Measurements from ENCODE around the gene PI4KB. TPM values are rescaled to one million over a fixed set of nuclear protein-coding genes. Genes with fewer than 3 reads are reported as not detected.

Gene PI4KB
- total and polyA plus RNA-seq, 2 experiments from 2014 or later = 15.3 to 25.5 TPM

DNA sequence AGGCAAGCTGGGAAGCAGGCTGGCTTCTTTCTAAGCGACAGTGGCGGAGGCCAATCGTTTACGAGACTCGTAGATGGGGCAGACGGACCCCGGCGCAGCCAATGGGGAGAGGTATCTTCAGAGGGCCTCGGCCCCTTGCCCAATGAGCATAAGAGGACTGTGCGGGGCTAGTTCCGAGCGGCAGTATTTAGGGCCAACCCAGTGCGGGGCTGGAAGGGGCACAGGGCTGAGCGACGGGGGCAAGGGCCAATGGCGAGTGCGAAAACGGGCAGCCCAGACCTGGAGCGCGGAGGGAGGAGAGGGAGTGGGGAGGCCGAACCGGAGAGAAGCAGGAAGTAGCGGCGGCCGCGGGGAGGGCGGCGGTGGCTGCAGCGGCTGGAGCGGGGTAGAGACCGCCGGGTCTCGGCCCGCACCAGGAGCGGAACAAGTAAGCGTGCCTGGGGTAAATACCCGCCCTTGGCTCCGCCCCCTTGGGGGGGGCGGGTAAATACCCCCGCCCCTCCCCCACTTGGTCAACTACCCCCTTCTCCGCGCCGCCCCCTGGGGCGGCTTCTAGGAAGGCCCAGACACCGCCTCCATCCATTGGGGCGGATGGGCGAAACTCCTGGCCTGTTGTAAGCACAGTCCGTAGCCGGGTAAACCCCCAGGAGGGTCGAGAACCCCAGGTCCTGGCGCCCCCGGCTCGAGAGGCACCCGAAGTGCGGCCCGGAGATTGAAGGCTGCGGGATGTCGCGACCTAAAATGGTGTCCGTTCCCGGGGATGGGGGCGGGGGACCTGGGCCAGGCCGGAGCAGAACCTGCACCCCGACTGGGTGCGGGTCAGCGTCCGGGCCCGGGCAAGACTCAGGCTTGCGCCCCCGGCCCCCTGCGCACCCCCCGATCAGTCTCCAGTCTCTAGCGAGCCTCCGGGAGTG, 45.0 kb downstream of the PI4KB start, which contains the start of gene ZNF687:
ZNF687 (plus strand) TSS at position 331 of the 914 bp plus-strand sequence. CDS start 3,993 bp downstream, outside the sequence.
- H3F3A ChIP-seq (replicated peaks; ENCODE audit: low read depth) = 0 out of 2 replicates have a peak, but pooled peaks cover 10% of the 10 kb centered on the region
- peaks cover 29% of the 10 kb centered on the region for H3K36me3 Mint-ChIP-seq (ENCODE audit: low read depth)
- ATAC-seq (peak; percentile 92), DNase-seq (ENCODE audit: low spot score) (peak; percentile 100)
- no peaks in the 10 kb centered on the region for H3K9me2 ChIP-seq (ENCODE audit: insufficient read depth)
- H3K36me3 ChIP-seq (ENCODE audit: insufficient read depth) = 0 out of 2 replicates have a peak, but pooled peaks cover 5% of the 10 kb centered on the region
- TF ChIP-seq STAT1 (IDR thresholded peaks at IDR 0.05; ENCODE audit: unreplicated experiment) (no peak), CREB1 (CRISPR knock-in tag; IDR thresholded peaks at IDR 0.05; ENCODE audit: low read depth) (peak; percentile 81), POLR2AphosphoS5 (IDR thresholded peaks at IDR 0.05; ENCODE audit: low read depth) (peak; percentile 65)
- H3K4me3 Mint-ChIP-seq = peak within 1 kb of the TSS; percentile 98
- peaks cover 34% of the 10 kb centered on the region for H3K79me2 ChIP-seq (replicated peaks; ENCODE audit: insufficient read depth)
- H3K4me2 ChIP-seq = peak within 1 kb of the TSS; percentile 99
- peak within 1 kb of the TSS; percentile 95 for H3K4me3 ChIP-seq
- peaks cover 6% of the 10 kb centered on the region; the same call in 1 of the 2 replicates for H3K4me1 ChIP-seq (ENCODE audit: insufficient read depth)
- peak within 1 kb of the TSS; percentile 43; the same call in 1 of the 2 replicates for H2AFZ ChIP-seq
- peak within 1 kb of the TSS; percentile 99 for H3K27ac ChIP-seq (ENCODE audit: low read depth)
- no peaks in the 10 kb centered on the region for H3K27me3 ChIP-seq (ENCODE audit: insufficient read depth)
- peaks cover 25% of the 10 kb centered on the region for H3K27me3 Mint-ChIP-seq (ENCODE audit: insufficient read depth, low read depth, poor library complexity)
- H3K9me3 Mint-ChIP-seq = no peaks in the 10 kb centered on the region
- H4K20me1 ChIP-seq (replicated peaks; ENCODE audit: insufficient read depth) = peaks cover 6% of the 10 kb centered on the region; the same call in 1 of the 2 replicates
- H3K4me1 Mint-ChIP-seq = peaks cover 19% of the 10 kb centered on the region
- H3K27ac Mint-ChIP-seq = peak within 1 kb of the TSS; percentile 100

DNA sequence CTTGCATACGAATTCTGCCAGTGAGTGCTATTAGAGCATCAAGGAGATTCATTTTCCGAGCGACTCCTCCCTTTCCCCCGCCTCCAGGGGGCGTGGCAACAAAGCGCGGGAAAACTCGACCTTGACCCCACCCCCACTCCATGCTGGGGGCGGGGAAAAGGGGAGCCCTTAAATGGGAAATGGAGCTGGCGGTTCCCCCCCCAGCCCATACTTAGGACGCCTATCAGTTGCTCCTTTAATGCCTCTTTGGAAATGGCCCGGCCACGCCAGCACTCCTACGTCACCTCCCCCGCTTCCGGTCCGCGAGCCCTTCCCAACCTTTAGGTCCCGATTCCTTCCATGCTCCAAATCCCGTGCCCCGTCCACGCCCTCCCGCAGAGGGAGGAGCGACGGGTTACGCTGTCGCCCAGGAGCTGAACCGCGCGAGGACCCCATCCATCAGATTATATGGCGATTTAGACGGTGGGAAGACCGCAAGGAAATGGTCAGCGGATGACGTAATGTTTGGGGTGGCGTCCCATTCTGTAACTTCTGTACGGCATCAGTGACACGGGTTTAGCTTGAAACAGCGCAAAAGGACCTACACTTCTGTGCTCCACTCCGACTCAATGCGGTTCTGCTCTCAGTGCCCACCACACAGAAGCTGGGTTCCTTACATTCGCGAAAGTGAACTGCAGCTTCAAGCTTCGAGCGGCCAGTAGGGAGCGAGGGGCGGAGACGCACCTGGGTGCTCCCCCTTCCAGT, 45.8 kb downstream of the PI4KB start:
- Histone ChIP-seq H3K79me2 (replicated peaks; ENCODE audit: insufficient read depth) (peaks cover 34% of the 10 kb centered on the region), H4K20me1 (replicated peaks; ENCODE audit: insufficient read depth) (0 out of 2 replicates have a peak, but pooled peaks cover 5% of the 10 kb centered on the region), H3K36me3 (ENCODE audit: insufficient read depth) (0 out of 2 replicates have a peak, but pooled peaks cover 5% of the 10 kb centered on the region), H3K27ac (ENCODE audit: low read depth) (peak overlapping the region; percentile 99), H3K4me3 (peak overlapping the region; percentile 64), H3K4me1 (ENCODE audit: insufficient read depth) (peaks cover 6% of the 10 kb centered on the region; the same call in 1 of the 2 replicates), H3F3A (replicated peaks; ENCODE audit: low read depth) (0 out of 2 replicates have a peak, but pooled peaks cover 10% of the 10 kb centered on the region), H3K27me3 (ENCODE audit: insufficient read depth) (no peaks in the 10 kb centered on the region), H3K4me2 (peak overlapping the region; percentile 64), H3K9me2 (ENCODE audit: insufficient read depth) (no peaks in the 10 kb centered on the region), H2AFZ (no peak overlapping the region; the same call in 1 of the 2 replicates)
- peak overlapping the region; percentile 100 for H3K27ac Mint-ChIP-seq
- DNase-seq (ENCODE audit: low spot score) = peak; percentile 98
- H3K4me3 Mint-ChIP-seq = peak overlapping the region; percentile 98
- H3K9me3 Mint-ChIP-seq = no peaks in the 10 kb centered on the region
- ATAC-seq = peak; percentile 46
- peaks cover 19% of the 10 kb centered on the region for H3K4me1 Mint-ChIP-seq
- peaks cover 22% of the 10 kb centered on the region for H3K36me3 Mint-ChIP-seq (ENCODE audit: low read depth)
- peaks cover 25% of the 10 kb centered on the region for H3K27me3 Mint-ChIP-seq (ENCODE audit: insufficient read depth, low read depth, poor library complexity)
- no peak for TF ChIP-seq EZH2phosphoT487 (IDR thresholded peaks at IDR 0.05; ENCODE audit: unreplicated experiment)
- TF ChIP-seq NANOG (IDR thresholded peaks at IDR 0.05; ENCODE audit: borderline replicate concordance) = no peak
- no peak for TF ChIP-seq STAT1 (IDR thresholded peaks at IDR 0.05; ENCODE audit: unreplicated experiment)
- TF ChIP-seq, protein P1, sequence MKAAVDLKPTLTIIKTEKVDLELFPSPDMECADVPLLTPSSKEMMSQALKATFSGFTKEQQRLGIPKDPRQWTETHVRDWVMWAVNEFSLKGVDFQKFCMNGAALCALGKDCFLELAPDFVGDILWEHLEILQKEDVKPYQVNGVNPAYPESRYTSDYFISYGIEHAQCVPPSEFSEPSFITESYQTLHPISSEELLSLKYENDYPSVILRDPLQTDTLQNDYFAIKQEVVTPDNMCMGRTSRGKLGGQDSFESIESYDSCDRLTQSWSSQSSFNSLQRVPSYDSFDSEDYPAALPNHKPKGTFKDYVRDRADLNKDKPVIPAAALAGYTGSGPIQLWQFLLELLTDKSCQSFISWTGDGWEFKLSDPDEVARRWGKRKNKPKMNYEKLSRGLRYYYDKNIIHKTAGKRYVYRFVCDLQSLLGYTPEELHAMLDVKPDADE (IDR thresholded peaks at IDR 0.05) = peak; percentile 48
- no peak for TF ChIP-seq JUNB (IDR thresholded peaks at IDR 0.05; ENCODE audit: unreplicated experiment)
- TF ChIP-seq ZNF114 (CRISPR knock-in tag; IDR thresholded peaks at IDR 0.05) = no peak
- TF ChIP-seq ZNF331 (CRISPR knock-in tag; IDR thresholded peaks at IDR 0.05; ENCODE audit: low read depth) = no peak
- TF ChIP-seq POLR2AphosphoS5 (IDR thresholded peaks at IDR 0.05; ENCODE audit: low read depth) = peak; percentile 79
- TF ChIP-seq, protein P2, sequence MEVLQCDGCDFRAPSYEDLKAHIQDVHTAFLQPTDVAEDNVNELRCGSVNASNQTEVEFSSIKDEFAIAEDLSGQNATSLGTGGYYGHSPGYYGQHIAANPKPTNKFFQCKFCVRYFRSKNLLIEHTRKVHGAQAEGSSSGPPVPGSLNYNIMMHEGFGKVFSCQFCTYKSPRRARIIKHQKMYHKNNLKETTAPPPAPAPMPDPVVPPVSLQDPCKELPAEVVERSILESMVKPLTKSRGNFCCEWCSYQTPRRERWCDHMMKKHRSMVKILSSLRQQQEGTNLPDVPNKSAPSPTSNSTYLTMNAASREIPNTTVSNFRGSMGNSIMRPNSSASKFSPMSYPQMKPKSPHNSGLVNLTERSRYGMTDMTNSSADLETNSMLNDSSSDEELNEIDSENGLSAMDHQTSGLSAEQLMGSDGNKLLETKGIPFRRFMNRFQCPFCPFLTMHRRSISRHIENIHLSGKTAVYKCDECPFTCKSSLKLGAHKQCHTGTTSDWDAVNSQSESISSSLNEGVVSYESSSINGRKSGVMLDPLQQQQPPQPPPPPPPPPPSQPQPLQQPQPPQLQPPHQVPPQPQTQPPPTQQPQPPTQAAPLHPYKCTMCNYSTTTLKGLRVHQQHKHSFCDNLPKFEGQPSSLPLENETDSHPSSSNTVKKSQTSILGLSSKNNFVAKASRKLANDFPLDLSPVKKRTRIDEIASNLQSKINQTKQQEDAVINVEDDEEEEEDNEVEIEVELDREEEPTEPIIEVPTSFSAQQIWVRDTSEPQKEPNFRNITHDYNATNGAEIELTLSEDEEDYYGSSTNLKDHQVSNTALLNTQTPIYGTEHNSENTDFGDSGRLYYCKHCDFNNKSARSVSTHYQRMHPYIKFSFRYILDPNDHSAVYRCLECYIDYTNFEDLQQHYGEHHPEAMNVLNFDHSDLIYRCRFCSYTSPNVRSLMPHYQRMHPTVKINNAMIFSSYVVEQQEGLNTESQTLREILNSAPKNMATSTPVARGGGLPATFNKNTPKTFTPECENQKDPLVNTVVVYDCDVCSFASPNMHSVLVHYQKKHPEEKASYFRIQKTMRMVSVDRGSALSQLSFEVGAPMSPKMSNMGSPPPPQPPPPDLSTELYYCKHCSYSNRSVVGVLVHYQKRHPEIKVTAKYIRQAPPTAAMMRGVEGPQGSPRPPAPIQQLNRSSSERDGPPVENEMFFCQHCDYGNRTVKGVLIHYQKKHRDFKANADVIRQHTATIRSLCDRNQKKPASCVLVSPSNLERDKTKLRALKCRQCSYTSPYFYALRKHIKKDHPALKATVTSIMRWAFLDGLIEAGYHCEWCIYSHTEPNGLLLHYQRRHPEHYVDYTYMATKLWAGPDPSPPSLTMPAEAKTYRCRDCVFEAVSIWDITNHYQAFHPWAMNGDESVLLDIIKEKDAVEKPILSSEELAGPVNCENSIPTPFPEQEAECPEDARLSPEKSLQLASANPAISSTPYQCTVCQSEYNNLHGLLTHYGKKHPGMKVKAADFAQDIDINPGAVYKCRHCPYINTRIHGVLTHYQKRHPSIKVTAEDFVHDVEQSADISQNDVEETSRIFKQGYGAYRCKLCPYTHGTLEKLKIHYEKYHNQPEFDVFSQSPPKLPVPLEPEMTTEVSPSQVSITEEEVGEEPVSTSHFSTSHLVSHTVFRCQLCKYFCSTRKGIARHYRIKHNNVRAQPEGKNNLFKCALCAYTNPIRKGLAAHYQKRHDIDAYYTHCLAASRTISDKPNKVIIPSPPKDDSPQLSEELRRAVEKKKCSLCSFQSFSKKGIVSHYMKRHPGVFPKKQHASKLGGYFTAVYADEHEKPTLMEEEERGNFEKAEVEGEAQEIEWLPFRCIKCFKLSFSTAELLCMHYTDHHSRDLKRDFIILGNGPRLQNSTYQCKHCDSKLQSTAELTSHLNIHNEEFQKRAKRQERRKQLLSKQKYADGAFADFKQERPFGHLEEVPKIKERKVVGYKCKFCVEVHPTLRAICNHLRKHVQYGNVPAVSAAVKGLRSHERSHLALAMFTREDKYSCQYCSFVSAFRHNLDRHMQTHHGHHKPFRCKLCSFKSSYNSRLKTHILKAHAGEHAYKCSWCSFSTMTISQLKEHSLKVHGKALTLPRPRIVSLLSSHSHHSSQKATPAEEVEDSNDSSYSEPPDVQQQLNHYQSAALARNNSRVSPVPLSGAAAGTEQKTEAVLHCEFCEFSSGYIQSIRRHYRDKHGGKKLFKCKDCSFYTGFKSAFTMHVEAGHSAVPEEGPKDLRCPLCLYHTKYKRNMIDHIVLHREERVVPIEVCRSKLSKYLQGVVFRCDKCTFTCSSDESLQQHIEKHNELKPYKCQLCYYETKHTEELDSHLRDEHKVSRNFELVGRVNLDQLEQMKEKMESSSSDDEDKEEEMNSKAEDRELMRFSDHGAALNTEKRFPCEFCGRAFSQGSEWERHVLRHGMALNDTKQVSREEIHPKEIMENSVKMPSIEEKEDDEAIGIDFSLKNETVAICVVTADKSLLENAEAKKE (CRISPR knock-in tag; IDR thresholded peaks at IDR 0.05) = no peak
